ENCODE measurements around the gene CNTN1.

CNTN1 gene

GRCh38 chr12:40691913-40692764 lies at the start of gene CNTN1:
Gene CNTN1, plus strand, starts transcription at chr12:40692439.
- DNase-seq, result no peak

- DNase-seq, result no peak
These were observed 48.7 kb upstream of the CNTN1 start for GRCh38 chr12:40643506-40643905.

GRCh38 chr12:40643976-40644375 lies 48.3 kb upstream of the CNTN1 start:
- no peak for DNase-seq

GRCh38 chr12:40644708-40645107 lies 47.5 kb upstream of the CNTN1 start:
- no peak for DNase-seq

- no peak for DNase-seq
These were observed 46.9 kb upstream of the CNTN1 start for GRCh38 chr12:40645361-40645760.

GRCh38 chr12:40646456-40646855 lies 45.8 kb upstream of the CNTN1 start:
- DNase-seq, result no peak

- no peak for DNase-seq
These were observed 45.3 kb upstream of the CNTN1 start for GRCh38 chr12:40646911-40647310.

GRCh38 chr12:40647651-40648050 lies 44.6 kb upstream of the CNTN1 start:
- no peak for DNase-seq

GRCh38 chr12:40648519-40648918 lies 43.7 kb upstream of the CNTN1 start:
- DNase-seq, result no peak

- no peak for DNase-seq
These were observed 42.1 kb upstream of the CNTN1 start for GRCh38 chr12:40650038-40650704.

- DNase-seq, result no peak
These were observed 36.8 kb upstream of the CNTN1 start for GRCh38 chr12:40655451-40655850.

GRCh38 chr12:40662366-40662765 lies 29.9 kb upstream of the CNTN1 start:
- no peak for DNase-seq

GRCh38 chr12:40663781-40664180 lies 28.5 kb upstream of the CNTN1 start:
- DNase-seq, result no peak

GRCh38 chr12:40668099-40668529 lies 24.1 kb upstream of the CNTN1 start:
- DNase-seq, result no peak

GRCh38 chr12:40672741-40673271 lies 19.4 kb upstream of the CNTN1 start:
- DNase-seq, result no peak

GRCh38 chr12:40681148-40681547 lies 11.1 kb upstream of the CNTN1 start:
- no peak for DNase-seq

- DNase-seq, result no peak
These were observed 7.3 kb upstream of the CNTN1 start for GRCh38 chr12:40684986-40685385.

- no peak for DNase-seq
These were observed 4.0 kb upstream of the CNTN1 start for GRCh38 chr12:40688085-40688725.

GRCh38 chr12:40689576-40689975 lies 2.7 kb upstream of the CNTN1 start:
- DNase-seq, result no peak

GRCh38 chr12:40692765-40693206 lies 547 bp downstream of the CNTN1 start:
- DNase-seq, result no peak

- no peak for DNase-seq
These were observed 1.1 kb downstream of the CNTN1 start for GRCh38 chr12:40693207-40693821.

- no peak for DNase-seq
These were observed 5.5 kb downstream of the CNTN1 start for GRCh38 chr12:40697566-40698259.
